LNCAP (cell line): ENCODE data around the gene TREM2.

Experiments
- CTCF ChIP-seq: fragments of 450-650 bp; IDR thresholded peaks from 2 replicates; pipeline ENCODE4 v1.5.1; 2017; ENCODE audit warnings: mild to moderate bottlenecking

Gene TREM2

GRCh38 chr6:41157323-41157722 is 5.6 kb downstream of the TREM2 start:
- no peak for TF ChIP-seq CTCF

- TF ChIP-seq CTCF, result no peak
Observed at GRCh38 chr6:41156771-41157170, 6.1 kb downstream of the TREM2 start.

GRCh38 chr6:41156001-41156400 is 6.9 kb downstream of the TREM2 start:
- TF ChIP-seq CTCF, result no peak

- no peak for TF ChIP-seq CTCF
Observed at GRCh38 chr6:41155132-41155805, 7.6 kb downstream of the TREM2 start.

- no peak for TF ChIP-seq CTCF
Observed at GRCh38 chr6:41153992-41154625, 8.8 kb downstream of the TREM2 start, which contains the start of gene TREML1. Gene TREML1, minus strand, starts transcription at chr6:41154347. Its CDS starts 59 bp downstream, at chr6:41154288.

- TF ChIP-seq CTCF, result no peak
Observed at GRCh38 chr6:41153451-41153850, 9.5 kb downstream of the TREM2 start.

- TF ChIP-seq CTCF, result no peak
Observed at GRCh38 chr6:41150671-41151070, 12.2 kb downstream of the TREM2 start.
